Epithelial cell of esophagus (primary cell): Measurements from ENCODE around the gene DCLK1.

Source experiments
- DNase-seq: peaks from one replicate; pipeline ENCODE4 v3.0.0; 2010; ENCODE audit warnings: low read depth
- H3K4me3 ChIP-seq: 2 replicates; pipeline ENCODE4 v1.5.1; 2011; ENCODE audit warnings: mild to moderate bottlenecking, low read length, control low read depth
- TF ChIP-seq, protein P1 (sequence below): IDR thresholded peaks from 2 replicates; pipeline ENCODE4 v1.5.1; 2011; ENCODE audit warnings: low read depth, mild to moderate bottlenecking, low read length, control low read depth, inconsistent platforms; ENCODE audit not compliant: insufficient read depth; ENCODE audit errors: missing control alignments

DCLK1 gene

DNA sequence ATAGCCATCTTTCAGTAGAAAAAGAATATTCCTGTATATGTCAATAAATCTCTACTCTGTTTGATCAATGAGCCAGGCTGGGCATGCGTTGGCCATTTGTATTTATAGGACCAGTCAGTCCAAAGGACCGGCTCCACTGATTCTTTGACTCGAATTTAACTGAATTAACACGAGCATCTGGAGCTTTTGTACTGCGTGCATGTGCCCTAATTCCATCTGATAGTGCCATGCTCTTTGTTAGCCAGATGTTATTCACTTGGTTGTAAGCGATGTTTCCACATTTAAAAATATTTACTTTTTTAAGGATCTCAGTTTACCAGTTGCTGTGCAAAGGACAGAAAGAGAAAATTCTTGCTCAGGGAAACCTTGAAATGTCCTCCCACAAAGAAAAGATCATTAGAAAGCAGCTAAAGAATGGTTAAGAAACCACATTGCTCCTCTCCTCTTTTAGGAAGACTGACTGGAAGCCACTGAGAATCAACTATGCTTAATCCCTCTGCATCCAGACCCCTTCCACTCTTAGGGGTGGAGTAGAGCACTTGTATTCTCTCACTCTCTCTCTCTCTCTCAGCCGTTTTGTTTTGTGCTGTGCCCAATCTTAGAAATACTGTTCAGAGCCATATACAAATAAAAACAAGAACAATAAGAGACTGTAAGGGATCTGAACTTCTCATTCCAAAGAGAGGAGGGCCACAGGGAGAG, 165.8 kb downstream of the DCLK1 start:
- DNase-seq, result no peak
- TF ChIP-seq, protein P1, sequence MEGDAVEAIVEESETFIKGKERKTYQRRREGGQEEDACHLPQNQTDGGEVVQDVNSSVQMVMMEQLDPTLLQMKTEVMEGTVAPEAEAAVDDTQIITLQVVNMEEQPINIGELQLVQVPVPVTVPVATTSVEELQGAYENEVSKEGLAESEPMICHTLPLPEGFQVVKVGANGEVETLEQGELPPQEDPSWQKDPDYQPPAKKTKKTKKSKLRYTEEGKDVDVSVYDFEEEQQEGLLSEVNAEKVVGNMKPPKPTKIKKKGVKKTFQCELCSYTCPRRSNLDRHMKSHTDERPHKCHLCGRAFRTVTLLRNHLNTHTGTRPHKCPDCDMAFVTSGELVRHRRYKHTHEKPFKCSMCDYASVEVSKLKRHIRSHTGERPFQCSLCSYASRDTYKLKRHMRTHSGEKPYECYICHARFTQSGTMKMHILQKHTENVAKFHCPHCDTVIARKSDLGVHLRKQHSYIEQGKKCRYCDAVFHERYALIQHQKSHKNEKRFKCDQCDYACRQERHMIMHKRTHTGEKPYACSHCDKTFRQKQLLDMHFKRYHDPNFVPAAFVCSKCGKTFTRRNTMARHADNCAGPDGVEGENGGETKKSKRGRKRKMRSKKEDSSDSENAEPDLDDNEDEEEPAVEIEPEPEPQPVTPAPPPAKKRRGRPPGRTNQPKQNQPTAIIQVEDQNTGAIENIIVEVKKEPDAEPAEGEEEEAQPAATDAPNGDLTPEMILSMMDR, result no peak
- no peak overlapping the region for H3K4me3 ChIP-seq

DNA sequence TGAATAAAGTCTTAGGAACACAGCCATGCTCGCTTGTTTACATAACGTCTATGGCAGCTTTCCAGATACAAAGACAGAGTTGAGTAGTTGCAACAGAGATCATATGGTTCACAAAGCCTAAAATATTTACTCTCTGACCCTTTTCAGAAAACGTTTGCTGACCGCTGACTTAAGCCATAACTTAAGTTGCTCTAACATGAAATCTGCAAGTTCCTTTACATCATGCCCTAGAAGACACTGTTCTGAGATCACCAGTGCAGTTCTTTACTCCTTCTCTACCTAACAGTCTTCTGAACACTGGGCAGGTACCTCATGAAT, 166.4 kb downstream of the DCLK1 start:
- DNase-seq, result peak; percentile 19
- TF ChIP-seq, protein P1, result no peak
- no peak overlapping the region for H3K4me3 ChIP-seq

DNA sequence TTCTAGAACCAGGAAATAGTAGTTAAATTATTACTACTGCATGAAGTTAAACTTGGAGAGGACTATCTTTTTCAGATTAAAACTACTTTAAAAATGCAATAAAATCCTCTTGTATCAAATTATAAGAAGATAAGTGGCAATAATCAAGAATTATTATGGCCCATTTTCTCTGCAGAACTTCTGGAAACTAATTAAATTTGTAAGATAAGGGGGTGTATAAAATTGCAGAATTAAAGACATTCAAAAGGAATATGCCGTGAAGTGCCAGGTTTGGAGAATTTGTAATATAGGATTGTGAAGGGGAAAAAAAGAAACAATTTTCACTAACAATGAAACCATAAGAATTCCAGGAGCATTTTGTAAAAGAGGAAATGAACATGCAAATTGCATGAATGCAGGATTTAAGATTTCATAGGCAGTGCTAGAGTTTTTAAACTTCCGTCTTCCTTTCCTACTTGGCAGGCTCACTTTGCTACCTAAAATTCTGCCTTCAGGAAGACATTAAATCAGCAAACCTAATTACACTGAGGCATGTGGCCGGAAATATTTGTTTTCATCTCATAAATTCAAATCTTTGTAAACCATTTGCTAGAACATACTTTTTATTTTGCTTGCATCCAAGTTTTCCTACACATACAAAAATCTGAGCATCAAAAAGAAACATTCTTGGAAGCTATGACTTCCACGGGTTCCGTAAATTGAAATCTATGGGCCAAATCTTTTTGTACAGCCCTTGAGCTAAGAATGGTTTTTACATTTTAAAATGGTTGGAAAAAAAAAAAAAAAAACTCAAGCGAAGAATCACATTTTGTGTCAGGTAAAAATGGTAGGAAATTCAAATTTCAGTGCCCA, 166.9 kb downstream of the DCLK1 start:
- no peak overlapping the region for H3K4me3 ChIP-seq
- DNase-seq, result no peak
- TF ChIP-seq, protein P1, result no peak

DNA sequence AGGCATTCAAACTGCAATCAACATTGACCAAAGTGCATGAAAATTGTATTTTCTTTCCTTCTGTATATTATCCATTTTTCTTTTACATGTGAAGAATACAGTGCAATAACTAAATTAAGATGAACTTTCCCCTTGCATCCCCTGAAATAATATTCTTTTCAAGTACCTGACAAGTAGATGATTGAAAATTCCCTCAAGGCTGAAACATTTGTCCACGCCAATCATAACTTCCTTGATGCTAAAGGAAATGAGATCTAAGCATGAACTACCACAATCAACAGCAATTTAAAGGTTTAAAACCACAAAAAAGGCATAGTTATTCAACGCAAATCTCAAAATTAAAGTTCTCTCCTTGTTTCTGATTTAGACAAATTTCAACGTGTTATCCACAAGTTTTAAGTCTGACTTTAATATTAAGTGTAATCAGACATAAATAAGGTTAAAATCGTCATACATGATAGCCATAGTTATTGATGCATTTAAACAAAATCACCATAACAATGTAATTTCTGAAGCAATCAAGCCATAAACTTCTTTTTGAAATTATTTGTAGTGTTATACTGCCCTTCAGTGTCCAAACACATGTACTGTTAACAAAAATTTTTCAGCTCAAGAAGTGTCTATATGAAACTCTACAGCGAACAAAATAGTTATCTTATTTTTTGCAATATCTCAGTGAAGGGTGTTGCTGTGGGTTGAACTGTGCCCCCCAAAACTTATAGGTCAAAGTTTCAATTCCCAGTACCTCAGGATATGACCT, 169.5 kb downstream of the DCLK1 start:
- DNase-seq, result no peak
- TF ChIP-seq, protein P1, result peak; percentile 20
- no peak overlapping the region for H3K4me3 ChIP-seq

DNA sequence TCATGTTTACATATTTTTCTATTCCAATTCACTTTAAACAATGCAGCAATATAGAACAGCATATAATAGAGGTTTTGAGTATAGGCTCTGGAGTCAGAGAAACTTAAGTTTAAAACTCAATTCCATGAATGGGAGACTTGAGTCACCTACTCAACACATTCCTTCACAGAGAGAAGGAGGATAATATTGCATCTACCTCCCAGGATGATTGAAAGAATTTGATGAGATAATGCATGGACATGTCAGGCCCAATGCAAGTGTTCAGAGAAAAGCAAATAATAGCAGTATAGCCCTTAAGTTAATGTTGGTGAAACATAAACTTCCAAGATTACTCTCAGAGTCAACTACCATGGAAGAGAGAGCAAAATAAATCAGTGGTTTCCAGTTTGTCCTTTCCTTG, 170.2 kb downstream of the DCLK1 start:
- TF ChIP-seq, protein P1, result no peak
- no peak overlapping the region for H3K4me3 ChIP-seq
- peak; percentile 15 for DNase-seq

DNA sequence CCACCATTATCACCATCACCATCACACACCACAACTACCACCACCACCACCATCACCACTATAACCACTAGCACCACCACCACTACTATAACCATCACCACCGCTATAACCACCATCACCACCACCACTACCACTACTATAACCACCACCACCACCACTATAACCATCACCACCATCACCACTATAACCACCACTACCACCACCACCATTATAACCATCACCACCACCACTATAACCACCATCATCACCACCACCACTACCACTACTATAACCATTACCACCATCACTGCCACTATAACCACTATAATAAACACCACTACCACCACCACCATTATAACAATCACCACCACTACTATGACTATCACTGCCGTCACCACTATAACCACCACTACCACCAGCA, 173.2 kb downstream of the DCLK1 start:
- DNase-seq, result no peak
- TF ChIP-seq, protein P1, result no peak
- H3K4me3 ChIP-seq, result no peak overlapping the region
